ENCODE measurements around the gene ADCY5. TPM values are rescaled to one million over a fixed set of nuclear protein-coding genes. Genes with fewer than 3 reads are reported as not detected.

The ADCY5 gene
- polyA plus RNA-seq, 2 of the 4 experiments (the other 2 are of a cell fraction) = 0.57 to 0.68 TPM

- CTCF ChIA-PET = interaction anchor here (4.8 kb wide), 1 partner anchor 15 kb away, joined by 36 read pairs; no protein-coding TSS in a partner anchor
These were observed 148.3 kb downstream of the ADCY5 start for GRCh38 chr3:123300583-123300982.

GRCh38 chr3:123300056-123300455, 148.8 kb downstream of the ADCY5 start:
- Histone ChIP-seq H3K27ac (peak overlapping the region; percentile 68 to 83; a peak in 5 of 6 replicates), H3K4me1 (peaks cover 22% of the 10 kb centered on the region), H3K4me2 (no peak overlapping the region), H3K4me3 (no peak overlapping the region), H3K9me3 (no peaks in the 10 kb centered on the region)
- ATAC-seq = no peak
- 92% methylated on average over 12 of the region's 16 CpGs for WGBS (ENCODE audit: missing lambda C conversion rate)
- ChIA-PET POLR2A (no interaction called here), CTCF (interaction anchor here (1.6 to 4.8 kb wide), 2 partner anchors 15 to 358 kb away, joined by 3 to 36 read pairs; no protein-coding TSS in a partner anchor)
- FAIRE-seq = no peak
- no peak for TF ChIP-seq HOXB5 (CRISPR knock-in tag; IDR thresholded peaks at IDR 0.05)
- no peak for TF ChIP-seq ZNF302 (CRISPR knock-in tag; IDR thresholded peaks at IDR 0.05)
- no peak for TF ChIP-seq ZSCAN20 (CRISPR knock-in tag; IDR thresholded peaks at IDR 0.05)
- no peak for TF ChIP-seq JUNB (IDR thresholded peaks at IDR 0.05)
- TF ChIP-seq, protein P1, sequence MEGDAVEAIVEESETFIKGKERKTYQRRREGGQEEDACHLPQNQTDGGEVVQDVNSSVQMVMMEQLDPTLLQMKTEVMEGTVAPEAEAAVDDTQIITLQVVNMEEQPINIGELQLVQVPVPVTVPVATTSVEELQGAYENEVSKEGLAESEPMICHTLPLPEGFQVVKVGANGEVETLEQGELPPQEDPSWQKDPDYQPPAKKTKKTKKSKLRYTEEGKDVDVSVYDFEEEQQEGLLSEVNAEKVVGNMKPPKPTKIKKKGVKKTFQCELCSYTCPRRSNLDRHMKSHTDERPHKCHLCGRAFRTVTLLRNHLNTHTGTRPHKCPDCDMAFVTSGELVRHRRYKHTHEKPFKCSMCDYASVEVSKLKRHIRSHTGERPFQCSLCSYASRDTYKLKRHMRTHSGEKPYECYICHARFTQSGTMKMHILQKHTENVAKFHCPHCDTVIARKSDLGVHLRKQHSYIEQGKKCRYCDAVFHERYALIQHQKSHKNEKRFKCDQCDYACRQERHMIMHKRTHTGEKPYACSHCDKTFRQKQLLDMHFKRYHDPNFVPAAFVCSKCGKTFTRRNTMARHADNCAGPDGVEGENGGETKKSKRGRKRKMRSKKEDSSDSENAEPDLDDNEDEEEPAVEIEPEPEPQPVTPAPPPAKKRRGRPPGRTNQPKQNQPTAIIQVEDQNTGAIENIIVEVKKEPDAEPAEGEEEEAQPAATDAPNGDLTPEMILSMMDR (IDR thresholded peaks at IDR 0.05) = no peak
- no peak for TF ChIP-seq FOSB (CRISPR knock-in tag; IDR thresholded peaks at IDR 0.05)
- TF ChIP-seq CBX2 (IDR thresholded peaks at IDR 0.05; ENCODE audit: borderline replicate concordance, low read depth) = no peak
- no peak for TF ChIP-seq EHMT2 (IDR thresholded peaks at IDR 0.05; ENCODE audit: low read depth)
- no peak for TF ChIP-seq NPAS2 (CRISPR knock-in tag; IDR thresholded peaks at IDR 0.05; ENCODE audit: borderline replicate concordance)
- TF ChIP-seq HMGXB4 (CRISPR knock-in tag; IDR thresholded peaks at IDR 0.05; ENCODE audit: borderline replicate concordance) = no peak
- no peak for TF ChIP-seq RCOR1 (IDR thresholded peaks at IDR 0.05; ENCODE audit: low read depth, low read length)
- no peak for TF ChIP-seq NFE2L2 (conservative IDR thresholded peaks at IDR 0.05; ENCODE audit: low read length)
- TF ChIP-seq TFCP2L1 (CRISPR knock-in tag; IDR thresholded peaks at IDR 0.05) = no peak
- no peak for TF ChIP-seq CEBPB (IDR thresholded peaks at IDR 0.05)
- no peak for DNase-seq (ENCODE audit: low read depth in 1 of 2, low spot score in 1 of 2)

More at GRCh38 chr3:123300583-123300982, 148.3 kb downstream of the ADCY5 start:
- Histone ChIP-seq H3K9me3 (no peaks in the 10 kb centered on the region), H3K4me1 (peaks cover 22% of the 10 kb centered on the region), H3K4me3 (no peak overlapping the region), H3K4me2 (no peak overlapping the region), H3K27ac (peak overlapping the region; percentile 39 to 83; a peak in 5 of 6 replicates)
- DNase-seq (ENCODE audit: low read depth in 1 of 2, low spot score in 1 of 2) = no peak
- no peak for FAIRE-seq
- peak in 1 of 2 experiments; percentile 29; a peak in 2 of 6 replicates for ATAC-seq
- WGBS (ENCODE audit: missing lambda C conversion rate) = 81% methylated on average over 8 of the region's 8 CpGs
- POLR2A ChIA-PET = no interaction called here
- TF ChIP-seq RFX5 (IDR thresholded peaks at IDR 0.05) = no peak
- TF ChIP-seq HOXB13 (CRISPR knock-in tag; IDR thresholded peaks at IDR 0.05; ENCODE audit: low read depth) = no peak
- TF ChIP-seq POLR2A (IDR thresholded peaks at IDR 0.05; ENCODE audit: low read length) = no peak
- no peak for TF ChIP-seq EP300 (IDR thresholded peaks at IDR 0.05)
- no peak for TF ChIP-seq JUNB (IDR thresholded peaks at IDR 0.05)
- TF ChIP-seq KDM5A (IDR thresholded peaks at IDR 0.05) = no peak
- TF ChIP-seq NR3C1 (IDR thresholded peaks at IDR 0.05) = no peak
- no peak for TF ChIP-seq SMC3 (IDR thresholded peaks at IDR 0.05)
- no peak for TF ChIP-seq EHMT2 (IDR thresholded peaks at IDR 0.05; ENCODE audit: low read depth)
- no peak for TF ChIP-seq HEYL (CRISPR knock-in tag; IDR thresholded peaks at IDR 0.05)
- TF ChIP-seq BHLHE40 (IDR thresholded peaks at IDR 0.05; ENCODE audit: low read depth, low read length) = no peak

GRCh38 chr3:123299581-123299980, 149.3 kb downstream of the ADCY5 start:
- peak overlapping the region; percentile 60; the same call in 1 of the 3 replicates for H3K4me2 ChIP-seq
- peak overlapping the region; percentile 68 to 83 for H3K27ac ChIP-seq
- FAIRE-seq (no peak), ATAC-seq (no peak), DNase-seq (ENCODE audit: low read depth in 1 of 2, low spot score in 1 of 2) (no peak)
- peaks cover 22% of the 10 kb centered on the region for H3K4me1 ChIP-seq
- ChIA-PET POLR2A (no interaction called here), CTCF (interaction anchor here (1.6 to 4.8 kb wide), 2 partner anchors 14 to 357 kb away, joined by 3 to 36 read pairs; no protein-coding TSS in a partner anchor)
- WGBS (ENCODE audit: missing lambda C conversion rate) = 84% methylated on average over 6 of the region's 8 CpGs
- no peak overlapping the region for H3K4me3 ChIP-seq
- no peaks in the 10 kb centered on the region for H3K9me3 ChIP-seq
- TF ChIP-seq USF2 (IDR thresholded peaks at IDR 0.05) = no peak
- TF ChIP-seq KDM5A (IDR thresholded peaks at IDR 0.05) = no peak
- TF ChIP-seq, protein P2, sequence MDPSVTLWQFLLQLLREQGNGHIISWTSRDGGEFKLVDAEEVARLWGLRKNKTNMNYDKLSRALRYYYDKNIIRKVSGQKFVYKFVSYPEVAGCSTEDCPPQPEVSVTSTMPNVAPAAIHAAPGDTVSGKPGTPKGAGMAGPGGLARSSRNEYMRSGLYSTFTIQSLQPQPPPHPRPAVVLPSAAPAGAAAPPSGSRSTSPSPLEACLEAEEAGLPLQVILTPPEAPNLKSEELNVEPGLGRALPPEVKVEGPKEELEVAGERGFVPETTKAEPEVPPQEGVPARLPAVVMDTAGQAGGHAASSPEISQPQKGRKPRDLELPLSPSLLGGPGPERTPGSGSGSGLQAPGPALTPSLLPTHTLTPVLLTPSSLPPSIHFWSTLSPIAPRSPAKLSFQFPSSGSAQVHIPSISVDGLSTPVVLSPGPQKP (IDR thresholded peaks at IDR 0.05; ENCODE audit: low read depth, low read length) = no peak
- no peak for TF ChIP-seq NFE2L2 (conservative IDR thresholded peaks at IDR 0.05; ENCODE audit: low read length)
- TF ChIP-seq PHF8 (IDR thresholded peaks at IDR 0.05; ENCODE audit: borderline replicate concordance, low read depth) = no peak
- TF ChIP-seq HOXB5 (CRISPR knock-in tag; IDR thresholded peaks at IDR 0.05) = no peak
- TF ChIP-seq EP300 (IDR thresholded peaks at IDR 0.05) = no peak
- no peak for TF ChIP-seq EHF (CRISPR knock-in tag; IDR thresholded peaks at IDR 0.05)
- no peak for TF ChIP-seq MYC (IDR thresholded peaks at IDR 0.05; ENCODE audit: borderline replicate concordance, low read length)
- TF ChIP-seq JUN (IDR thresholded peaks at IDR 0.05) = no peak
- no peak for TF ChIP-seq MAZ (IDR thresholded peaks at IDR 0.05; ENCODE audit: borderline replicate concordance, low read depth, low read length)
- no peak for TF ChIP-seq RARB (CRISPR knock-in tag; IDR thresholded peaks at IDR 0.05)
- TF ChIP-seq NR3C1 (IDR thresholded peaks at IDR 0.05) = no peak

Measured in A549 (cell line).